HL-60 (cell line): ENCODE measurements around the gene APBA2.

Experiments
- DNase-seq, 2 experiments: peaks; one replicate each; pipeline ENCODE4 v3.0.0-alpha.2; 2010 to 2020; ENCODE audit warnings: low read depth in 1 of 2, low spot score in 1 of 2
- H3K27ac ChIP-seq: fragments of 250-450 bp; sonication (Bioruptor Pico); replicated peaks from 2 replicates; pipeline ENCODE4 v1.5.1; 2020; ENCODE audit warnings: mild to moderate bottlenecking, moderate library complexity
- H3K27me3 ChIP-seq: fragments of 250-450 bp; sonication (Bioruptor Pico); 2 replicates; pipeline ENCODE4 v1.5.1; 2021; ENCODE audit warnings: mild to moderate bottlenecking, moderate library complexity; ENCODE audit not compliant: insufficient read depth, poor library complexity, severe bottlenecking
- H3K4me3 ChIP-seq: replicated peaks from 2 replicates; pipeline ENCODE4 v1.5.1; 2011; ENCODE audit warnings: mild to moderate bottlenecking, control low read depth, low read length; ENCODE audit not compliant: insufficient read depth
- GABPA ChIP-seq: IDR thresholded peaks from 2 replicates; pipeline ENCODE4 v1.6.1; 2012; ENCODE audit warnings: low read depth
- POLR2AphosphoS5 ChIP-seq: IDR thresholded peaks from 2 replicates; pipeline ENCODE4 v1.6.1; 2012; ENCODE audit warnings: low read depth
- SPI1 ChIP-seq: IDR thresholded peaks from 2 replicates; pipeline ENCODE4 v1.6.1; 2012; ENCODE audit warnings: low read depth, mild to moderate bottlenecking, borderline replicate concordance
- TF ChIP-seq, protein P1 (sequence below): IDR thresholded peaks from one replicate; pipeline ENCODE4 v1.5.1; 2011; ENCODE audit warnings: low read length, control low read depth, inconsistent platforms; ENCODE audit not compliant: insufficient read depth
- TF ChIP-seq, protein P2 (sequence below): IDR thresholded peaks from 2 replicates; pipeline ENCODE4 v1.6.1; 2012; ENCODE audit warnings: low read depth; ENCODE audit not compliant: insufficient replicate concordance

The APBA2 gene

DNA sequence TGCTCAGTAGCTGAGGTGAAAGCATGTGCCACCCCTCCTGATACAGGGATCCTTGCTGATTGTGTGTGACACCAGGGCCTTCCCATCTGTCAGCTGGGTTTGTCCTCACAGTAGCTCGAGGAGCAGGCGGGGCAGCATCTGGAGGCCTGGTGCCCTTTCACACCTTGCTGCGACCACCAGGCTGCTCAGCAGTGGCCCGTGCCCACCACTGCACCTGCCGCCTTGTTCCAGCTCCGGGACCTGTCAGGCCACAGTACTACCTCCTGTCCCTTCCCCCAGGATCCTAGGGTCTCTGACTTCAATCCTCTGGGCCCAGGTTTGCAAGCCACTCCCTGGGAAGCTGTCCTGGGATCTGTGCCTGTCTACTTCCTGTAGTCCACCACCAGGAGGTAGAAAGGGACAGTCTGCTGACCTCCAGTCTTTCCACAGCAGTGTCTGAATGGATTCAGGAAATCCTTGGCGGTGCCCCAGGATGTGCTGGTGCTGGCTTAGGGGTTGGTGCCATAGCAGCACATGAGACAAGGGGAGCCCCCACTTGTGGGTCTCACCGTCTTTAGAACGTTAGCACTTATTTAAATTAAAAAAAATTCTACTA is 27.5 kb downstream of the APBA2 start:
- no peaks in the 10 kb centered on the region for H3K27me3 ChIP-seq
- no peak for DNase-seq
- TF ChIP-seq GABPA (no peak), POLR2AphosphoS5 (no peak), SPI1 (no peak)
- TF ChIP-seq, protein P1, sequence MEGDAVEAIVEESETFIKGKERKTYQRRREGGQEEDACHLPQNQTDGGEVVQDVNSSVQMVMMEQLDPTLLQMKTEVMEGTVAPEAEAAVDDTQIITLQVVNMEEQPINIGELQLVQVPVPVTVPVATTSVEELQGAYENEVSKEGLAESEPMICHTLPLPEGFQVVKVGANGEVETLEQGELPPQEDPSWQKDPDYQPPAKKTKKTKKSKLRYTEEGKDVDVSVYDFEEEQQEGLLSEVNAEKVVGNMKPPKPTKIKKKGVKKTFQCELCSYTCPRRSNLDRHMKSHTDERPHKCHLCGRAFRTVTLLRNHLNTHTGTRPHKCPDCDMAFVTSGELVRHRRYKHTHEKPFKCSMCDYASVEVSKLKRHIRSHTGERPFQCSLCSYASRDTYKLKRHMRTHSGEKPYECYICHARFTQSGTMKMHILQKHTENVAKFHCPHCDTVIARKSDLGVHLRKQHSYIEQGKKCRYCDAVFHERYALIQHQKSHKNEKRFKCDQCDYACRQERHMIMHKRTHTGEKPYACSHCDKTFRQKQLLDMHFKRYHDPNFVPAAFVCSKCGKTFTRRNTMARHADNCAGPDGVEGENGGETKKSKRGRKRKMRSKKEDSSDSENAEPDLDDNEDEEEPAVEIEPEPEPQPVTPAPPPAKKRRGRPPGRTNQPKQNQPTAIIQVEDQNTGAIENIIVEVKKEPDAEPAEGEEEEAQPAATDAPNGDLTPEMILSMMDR: no peak
- TF ChIP-seq, protein P2, sequence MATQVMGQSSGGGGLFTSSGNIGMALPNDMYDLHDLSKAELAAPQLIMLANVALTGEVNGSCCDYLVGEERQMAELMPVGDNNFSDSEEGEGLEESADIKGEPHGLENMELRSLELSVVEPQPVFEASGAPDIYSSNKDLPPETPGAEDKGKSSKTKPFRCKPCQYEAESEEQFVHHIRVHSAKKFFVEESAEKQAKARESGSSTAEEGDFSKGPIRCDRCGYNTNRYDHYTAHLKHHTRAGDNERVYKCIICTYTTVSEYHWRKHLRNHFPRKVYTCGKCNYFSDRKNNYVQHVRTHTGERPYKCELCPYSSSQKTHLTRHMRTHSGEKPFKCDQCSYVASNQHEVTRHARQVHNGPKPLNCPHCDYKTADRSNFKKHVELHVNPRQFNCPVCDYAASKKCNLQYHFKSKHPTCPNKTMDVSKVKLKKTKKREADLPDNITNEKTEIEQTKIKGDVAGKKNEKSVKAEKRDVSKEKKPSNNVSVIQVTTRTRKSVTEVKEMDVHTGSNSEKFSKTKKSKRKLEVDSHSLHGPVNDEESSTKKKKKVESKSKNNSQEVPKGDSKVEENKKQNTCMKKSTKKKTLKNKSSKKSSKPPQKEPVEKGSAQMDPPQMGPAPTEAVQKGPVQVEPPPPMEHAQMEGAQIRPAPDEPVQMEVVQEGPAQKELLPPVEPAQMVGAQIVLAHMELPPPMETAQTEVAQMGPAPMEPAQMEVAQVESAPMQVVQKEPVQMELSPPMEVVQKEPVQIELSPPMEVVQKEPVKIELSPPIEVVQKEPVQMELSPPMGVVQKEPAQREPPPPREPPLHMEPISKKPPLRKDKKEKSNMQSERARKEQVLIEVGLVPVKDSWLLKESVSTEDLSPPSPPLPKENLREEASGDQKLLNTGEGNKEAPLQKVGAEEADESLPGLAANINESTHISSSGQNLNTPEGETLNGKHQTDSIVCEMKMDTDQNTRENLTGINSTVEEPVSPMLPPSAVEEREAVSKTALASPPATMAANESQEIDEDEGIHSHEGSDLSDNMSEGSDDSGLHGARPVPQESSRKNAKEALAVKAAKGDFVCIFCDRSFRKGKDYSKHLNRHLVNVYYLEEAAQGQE: no peak
- H3K27ac ChIP-seq: no peak overlapping the region
- H3K4me3 ChIP-seq: no peak overlapping the region

DNA sequence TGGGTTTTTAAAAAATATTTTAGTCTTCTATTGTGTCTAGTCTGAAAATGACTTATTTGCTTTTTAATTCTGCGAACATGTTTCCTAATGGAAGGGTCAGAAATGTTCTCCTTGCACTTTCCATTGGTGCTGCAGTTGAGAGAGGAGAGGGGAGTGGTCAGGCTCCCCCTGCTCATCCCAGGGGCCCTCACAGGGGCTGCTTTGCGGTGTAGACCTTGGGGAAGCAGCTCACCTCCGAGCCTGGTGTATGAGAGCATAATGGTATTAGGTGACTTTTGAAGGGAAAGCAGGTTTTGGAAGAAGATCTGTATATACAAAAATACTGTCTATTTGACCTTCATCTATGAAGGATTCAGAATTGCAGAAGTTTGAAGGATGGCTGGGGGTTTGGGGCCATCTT is 28.3 kb downstream of the APBA2 start:
- Histone ChIP-seq H3K4me3 (no peak overlapping the region), H3K27me3 (no peaks in the 10 kb centered on the region), H3K27ac (no peak overlapping the region)
- TF ChIP-seq GABPA (no peak), SPI1 (no peak)
- TF ChIP-seq, protein P1: no peak
- TF ChIP-seq, protein P2: no peak
- DNase-seq: no peak

DNA sequence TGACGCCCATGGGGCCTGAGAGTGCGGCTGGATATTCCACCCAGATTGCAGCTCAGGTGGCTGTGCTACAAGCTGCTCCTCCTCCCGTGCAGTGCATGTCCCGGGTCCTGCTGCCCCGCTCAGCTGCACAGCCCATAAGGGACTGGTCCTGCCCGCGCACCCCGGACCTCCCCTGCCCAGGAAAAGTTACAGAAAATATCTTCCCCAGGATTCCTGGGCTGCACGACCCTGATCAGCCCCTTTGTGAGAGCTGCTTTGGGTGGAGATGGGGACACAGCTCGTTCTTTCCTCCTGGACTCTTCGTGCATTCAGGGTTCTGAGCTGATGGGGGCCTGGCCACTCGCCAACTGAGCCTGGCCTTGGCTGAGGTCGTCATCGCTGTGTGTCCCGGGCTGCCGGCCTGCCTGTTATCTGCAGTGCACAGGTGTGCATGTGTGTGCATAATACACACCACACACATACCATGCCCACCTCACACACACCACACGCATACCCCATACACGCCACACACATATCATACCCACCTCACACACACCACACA is 28.8 kb downstream of the APBA2 start:
- TF ChIP-seq GABPA (no peak), POLR2AphosphoS5 (no peak), SPI1 (no peak)
- TF ChIP-seq, protein P1: no peak
- TF ChIP-seq, protein P2: no peak
- DNase-seq: no peak

More for the DNA sequence above, 28.8 kb downstream of the APBA2 start:
- H3K27ac ChIP-seq: no peak overlapping the region
- H3K27me3 ChIP-seq: no peaks in the 10 kb centered on the region
- H3K4me3 ChIP-seq: no peak overlapping the region
